Body of pancreas (tissue), 4 donors: ENCODE results near the gene SNAPC4.

Experiments
- POLR2A ChIP-seq, 3 donors: fragments of 450-650 bp; IDR thresholded peaks; one replicate each; pipeline ENCODE4 v1.6.1; 2016; ENCODE audit warnings: antibody characterized with exemption in 3 of 3, mild to moderate bottlenecking in 2 of 3
- TF ChIP-seq, protein P1 (sequence below), 7 experiments: fragments of 450-650 bp in 4 of 7; fragments of 200-600 bp in 3 of 7; sonication (generic) in 3 of 7; IDR thresholded peaks; one replicate each; pipeline ENCODE4 v1.5.1; 2016 to 2019; ENCODE audit warnings: antibody characterized with exemption in 7 of 7

DNA sequence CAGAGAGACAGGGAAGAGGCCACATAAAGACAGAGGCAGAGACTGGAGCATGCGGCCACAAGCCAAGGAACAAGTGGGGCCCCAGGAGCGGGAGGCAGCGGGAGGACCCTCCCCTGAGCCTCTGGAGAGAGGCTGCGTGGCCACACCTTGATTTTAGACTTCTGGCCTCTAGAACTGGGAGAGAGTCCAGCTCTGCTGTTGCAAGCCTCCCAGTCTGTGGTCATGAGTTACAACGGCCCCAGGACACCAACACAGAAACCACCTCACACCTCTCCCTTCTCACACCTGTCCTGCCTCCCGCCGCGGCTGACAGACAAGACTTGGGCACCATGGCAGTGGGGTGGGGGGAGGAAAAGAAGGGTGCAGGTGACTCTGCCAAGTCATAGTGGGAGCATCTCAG, 37.5 kb upstream of the SNAPC4 start:
- TF ChIP-seq, protein P1, sequence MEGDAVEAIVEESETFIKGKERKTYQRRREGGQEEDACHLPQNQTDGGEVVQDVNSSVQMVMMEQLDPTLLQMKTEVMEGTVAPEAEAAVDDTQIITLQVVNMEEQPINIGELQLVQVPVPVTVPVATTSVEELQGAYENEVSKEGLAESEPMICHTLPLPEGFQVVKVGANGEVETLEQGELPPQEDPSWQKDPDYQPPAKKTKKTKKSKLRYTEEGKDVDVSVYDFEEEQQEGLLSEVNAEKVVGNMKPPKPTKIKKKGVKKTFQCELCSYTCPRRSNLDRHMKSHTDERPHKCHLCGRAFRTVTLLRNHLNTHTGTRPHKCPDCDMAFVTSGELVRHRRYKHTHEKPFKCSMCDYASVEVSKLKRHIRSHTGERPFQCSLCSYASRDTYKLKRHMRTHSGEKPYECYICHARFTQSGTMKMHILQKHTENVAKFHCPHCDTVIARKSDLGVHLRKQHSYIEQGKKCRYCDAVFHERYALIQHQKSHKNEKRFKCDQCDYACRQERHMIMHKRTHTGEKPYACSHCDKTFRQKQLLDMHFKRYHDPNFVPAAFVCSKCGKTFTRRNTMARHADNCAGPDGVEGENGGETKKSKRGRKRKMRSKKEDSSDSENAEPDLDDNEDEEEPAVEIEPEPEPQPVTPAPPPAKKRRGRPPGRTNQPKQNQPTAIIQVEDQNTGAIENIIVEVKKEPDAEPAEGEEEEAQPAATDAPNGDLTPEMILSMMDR (IDR thresholded peaks at IDR 0.05), result no peak
- TF ChIP-seq POLR2A (IDR thresholded peaks at IDR 0.05), result no peak
